HAP-1 (cell line): Measurements from ENCODE around the gene TTF2.
A peak's percentile ranks its signal among the peaks of the same experiment; 100 is the strongest.

ENCODE experiments used
- DNase-seq, 2 experiments: peaks; one replicate each; pipeline ENCODE4 v3.0.0-alpha.2; 2016 to 2020; ENCODE audit warnings: low spot score in 2 of 2
- H3K27me3 ChIP-seq: fragments of 250-450 bp; sonication (Bioruptor Pico); 2 replicates; pipeline ENCODE4 v1.5.1; 2020; ENCODE audit warnings: low read depth, mild to moderate bottlenecking, moderate library complexity
- H3K36me3 ChIP-seq: fragments of 250-450 bp; sonication (Bioruptor Pico); replicated peaks from 2 replicates; pipeline ENCODE4 v1.5.1; 2020; ENCODE audit warnings: mild to moderate bottlenecking
- H3K4me1 ChIP-seq: fragments of 250-450 bp; sonication (Bioruptor Pico); 2 replicates; pipeline ENCODE4 v1.5.1; 2020; ENCODE audit warnings: mild to moderate bottlenecking
- H3K4me3 ChIP-seq: fragments of 250-450 bp; sonication (Bioruptor Pico); 2 replicates; pipeline ENCODE4 v1.5.1; 2020; ENCODE audit warnings: mild to moderate bottlenecking, moderate library complexity
- H3K9me3 ChIP-seq: fragments of 250-450 bp; sonication (Bioruptor Pico); 2 replicates; pipeline ENCODE4 v1.5.1; 2020; ENCODE audit warnings: mild to moderate bottlenecking, moderate library complexity
- in situ Hi-C: fragments of 300-500 bp; cut with MboI; formaldehyde crosslinking; loops from 3 replicates; pipeline ENCODE4 v1.14.3; 2020; ENCODE audit warnings: low sequenced_read_pairs, inconsistent platforms, mixed read lengths

Gene TTF2

DNA sequence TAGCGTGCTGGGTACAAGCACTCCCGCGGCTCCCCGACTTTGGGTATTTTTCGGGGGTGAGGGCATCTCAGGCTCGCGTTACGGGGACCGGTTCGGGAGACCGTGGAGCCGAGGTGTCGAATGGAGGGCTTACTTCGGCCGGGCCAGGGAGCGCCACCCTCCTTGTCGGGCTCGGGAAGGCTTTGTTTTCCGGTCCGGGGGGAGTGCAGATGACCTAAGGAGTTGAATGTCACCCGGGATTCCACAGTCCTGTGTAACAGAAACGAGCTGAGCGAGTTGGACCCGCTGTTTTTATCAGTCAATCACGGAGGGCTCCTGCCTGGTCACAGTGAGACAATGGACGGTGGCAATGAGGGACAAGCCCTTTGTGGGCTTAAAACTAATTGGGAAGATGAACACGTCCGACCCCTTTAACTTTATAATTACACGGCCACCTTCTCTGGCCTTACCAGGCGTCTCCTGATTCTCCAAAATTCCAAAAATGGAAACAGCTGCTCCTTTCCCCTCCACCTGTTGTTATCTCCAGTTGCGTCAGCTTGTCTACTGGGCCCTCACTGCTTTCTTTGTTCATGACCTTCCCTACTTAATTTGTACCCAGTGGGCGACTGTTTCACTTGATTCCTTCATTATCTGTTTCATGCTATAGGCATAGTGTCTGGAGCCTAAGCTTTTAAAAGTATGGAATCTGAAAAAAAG, 62.4 kb downstream of the TTF2 start:
- Histone ChIP-seq H3K36me3 (no peaks in the 10 kb centered on the region), H3K4me3 (peak overlapping the region; percentile 49), H3K27me3 (peaks cover 20% of the 10 kb centered on the region), H3K9me3 (no peaks in the 10 kb centered on the region), H3K4me1 (peaks cover 5% of the 10 kb centered on the region)
- no peak for DNase-seq
- in situ Hi-C loops: no loop called here

DNA sequence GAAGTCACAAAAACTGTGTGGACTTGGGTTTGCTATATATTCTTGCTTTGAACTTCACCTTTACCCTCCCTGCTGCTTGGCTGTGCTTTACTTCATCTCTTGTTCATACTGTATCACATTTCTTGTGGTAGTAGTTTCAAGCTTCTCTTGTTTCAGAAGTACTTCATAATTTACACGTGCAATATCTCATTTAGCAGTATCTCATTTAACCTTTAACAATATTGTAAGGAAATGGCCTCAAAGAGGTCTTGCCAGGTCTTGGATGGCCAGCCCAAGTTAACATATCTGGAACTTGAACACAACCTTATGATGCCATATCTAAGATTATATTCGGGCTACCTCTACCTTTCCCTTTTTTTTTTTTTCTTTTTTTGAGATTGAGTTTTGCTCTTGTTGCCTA, 63.1 kb downstream of the TTF2 start:
- H3K36me3 ChIP-seq: no peaks in the 10 kb centered on the region
- H3K4me3 ChIP-seq: no peak overlapping the region
- no peaks in the 10 kb centered on the region for H3K9me3 ChIP-seq
- in situ Hi-C loops: no loop called here
- peaks cover 20% of the 10 kb centered on the region for H3K27me3 ChIP-seq
- H3K4me1 ChIP-seq: peaks cover 5% of the 10 kb centered on the region
- DNase-seq: no peak

DNA sequence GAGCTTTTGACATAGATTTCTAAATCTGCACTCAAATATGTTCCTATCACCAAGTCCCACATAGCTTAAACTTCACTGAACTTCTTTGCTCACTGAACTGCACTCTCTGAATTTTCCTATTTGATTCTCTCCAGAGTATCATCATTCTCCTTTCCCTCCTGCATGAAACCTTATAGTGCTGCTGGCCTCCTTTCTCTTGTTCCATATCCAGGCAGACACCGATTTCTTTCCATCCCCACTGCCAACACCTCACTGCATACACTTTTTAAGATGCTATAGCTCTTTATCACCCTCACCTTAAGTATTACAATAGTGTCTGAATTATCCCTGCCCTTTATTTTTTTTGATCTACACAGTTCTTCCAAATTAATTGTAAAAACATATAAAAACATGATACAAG, 64.5 kb downstream of the TTF2 start:
- no peak overlapping the region for H3K4me3 ChIP-seq
- H3K27me3 ChIP-seq: peaks cover 20% of the 10 kb centered on the region
- no peaks in the 10 kb centered on the region for H3K36me3 ChIP-seq
- in situ Hi-C loops: no loop called here
- H3K9me3 ChIP-seq: no peaks in the 10 kb centered on the region
- no peak for DNase-seq
- H3K4me1 ChIP-seq: peaks cover 5% of the 10 kb centered on the region

DNA sequence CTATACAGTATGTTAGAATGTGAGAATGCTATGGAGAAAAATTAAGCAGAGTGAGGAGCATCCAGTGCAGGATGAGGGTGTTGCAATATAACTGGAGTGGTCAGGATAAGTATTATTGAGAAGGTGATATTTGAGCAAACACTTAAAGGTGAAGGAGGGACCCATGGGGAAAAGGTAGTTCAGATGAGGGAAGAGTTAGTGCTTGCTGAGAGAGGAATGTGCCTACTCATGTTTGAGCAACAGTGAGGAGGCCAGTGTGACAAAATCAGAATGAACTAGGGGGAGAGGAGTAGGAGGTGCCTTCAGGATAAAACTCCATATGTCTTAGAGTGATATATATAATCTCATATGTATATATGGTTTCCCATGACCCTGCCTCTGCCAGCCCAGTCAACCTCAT, 67.7 kb downstream of the TTF2 start:
- in situ Hi-C loops: no loop called here
- H3K9me3 ChIP-seq: no peaks in the 10 kb centered on the region
- no peaks in the 10 kb centered on the region for H3K4me1 ChIP-seq
- H3K36me3 ChIP-seq: no peaks in the 10 kb centered on the region
- DNase-seq: no peak
- H3K27me3 ChIP-seq: peaks cover 20% of the 10 kb centered on the region
- H3K4me3 ChIP-seq: no peak overlapping the region

DNA sequence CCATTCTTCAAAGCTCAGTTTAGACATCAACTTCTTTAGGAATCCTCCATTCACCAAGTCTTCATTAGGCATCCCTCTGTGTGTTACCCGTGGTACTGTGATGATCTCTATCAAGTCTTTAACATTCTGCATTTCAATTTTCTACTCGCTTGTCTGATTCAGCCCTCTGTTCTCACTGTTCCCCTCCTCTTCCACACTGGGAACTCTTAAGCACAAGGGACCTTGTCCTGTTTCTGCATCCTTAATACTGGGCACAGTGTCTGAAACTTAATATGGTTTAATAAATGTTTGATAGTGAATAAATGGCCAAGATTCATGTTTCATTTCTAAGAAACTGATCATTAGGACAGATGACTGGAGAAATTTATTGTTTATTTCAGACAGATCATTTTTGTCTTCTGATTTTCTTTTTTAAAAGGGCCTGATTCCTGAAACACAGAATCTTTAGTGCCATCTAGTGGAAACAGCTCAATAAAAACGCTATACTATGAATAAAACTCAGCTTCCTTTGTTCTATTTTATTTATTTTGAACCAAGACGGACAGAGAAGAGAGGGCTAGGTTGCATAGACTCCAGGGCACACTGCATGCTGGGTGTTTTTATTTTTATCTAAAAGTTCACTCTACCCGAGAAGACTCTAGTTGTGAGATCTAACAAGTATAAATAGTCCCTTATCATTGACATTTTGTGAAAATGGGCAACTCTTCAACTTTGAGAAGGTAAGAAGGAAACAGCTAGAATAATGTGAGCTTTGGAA, 68.4 kb downstream of the TTF2 start:
- H3K9me3 ChIP-seq: no peaks in the 10 kb centered on the region
- no peak overlapping the region for H3K4me3 ChIP-seq
- H3K4me1 ChIP-seq: no peaks in the 10 kb centered on the region
- H3K36me3 ChIP-seq: no peaks in the 10 kb centered on the region
- DNase-seq: peak in 1 of 2 experiments; percentile 65
- peaks cover 20% of the 10 kb centered on the region for H3K27me3 ChIP-seq
- in situ Hi-C loops: no loop called here

DNA sequence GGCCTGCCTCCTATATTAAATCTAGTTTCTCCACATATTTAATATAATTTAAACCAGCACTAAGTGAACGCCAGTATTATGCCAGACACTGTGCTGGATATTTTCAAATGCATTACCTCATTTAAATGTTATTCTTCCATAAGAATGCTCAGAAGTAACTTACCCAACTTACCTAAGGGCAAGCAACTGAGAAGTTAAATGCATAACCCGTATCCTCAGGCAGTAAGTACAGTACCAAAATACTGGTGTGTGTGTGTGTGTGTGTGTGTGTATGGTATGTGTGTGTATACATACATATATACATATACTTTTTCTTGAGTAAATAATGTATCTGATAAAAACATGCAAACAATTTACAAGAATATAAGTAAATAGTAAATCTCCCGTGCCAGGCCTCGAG, 70.4 kb downstream of the TTF2 start:
- Histone ChIP-seq H3K4me1 (no peaks in the 10 kb centered on the region), H3K4me3 (no peak overlapping the region), H3K36me3 (no peaks in the 10 kb centered on the region), H3K27me3 (peaks cover 7% of the 10 kb centered on the region; the same call in 1 of the 2 replicates), H3K9me3 (no peaks in the 10 kb centered on the region)
- in situ Hi-C loops: no loop called here
- DNase-seq: no peak

DNA sequence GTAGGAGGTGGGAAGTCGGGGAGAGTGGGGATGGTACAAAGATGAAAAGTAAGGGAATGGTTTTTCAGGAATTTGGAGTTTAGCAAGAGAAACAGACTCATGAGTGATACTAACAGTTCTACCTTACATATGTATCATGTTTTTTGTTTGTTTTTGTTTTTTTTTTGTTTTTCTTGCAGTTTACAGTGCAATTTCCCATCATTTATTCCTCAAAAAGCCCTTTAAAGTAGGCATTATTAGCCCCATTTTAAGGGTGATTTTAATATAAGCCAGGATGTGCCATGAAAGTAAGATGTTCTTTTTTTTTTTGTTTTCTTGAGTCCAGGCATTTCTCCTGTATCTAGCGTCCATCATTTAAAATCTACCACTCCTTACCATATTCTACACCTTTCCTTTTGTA, 75.2 kb downstream of the TTF2 start:
- in situ Hi-C loops: no loop called here
- DNase-seq: no peak
- Histone ChIP-seq H3K9me3 (no peaks in the 10 kb centered on the region), H3K27me3 (no peaks in the 10 kb centered on the region), H3K36me3 (no peaks in the 10 kb centered on the region), H3K4me1 (no peaks in the 10 kb centered on the region; the same call in 1 of the 2 replicates), H3K4me3 (no peak overlapping the region)

DNA sequence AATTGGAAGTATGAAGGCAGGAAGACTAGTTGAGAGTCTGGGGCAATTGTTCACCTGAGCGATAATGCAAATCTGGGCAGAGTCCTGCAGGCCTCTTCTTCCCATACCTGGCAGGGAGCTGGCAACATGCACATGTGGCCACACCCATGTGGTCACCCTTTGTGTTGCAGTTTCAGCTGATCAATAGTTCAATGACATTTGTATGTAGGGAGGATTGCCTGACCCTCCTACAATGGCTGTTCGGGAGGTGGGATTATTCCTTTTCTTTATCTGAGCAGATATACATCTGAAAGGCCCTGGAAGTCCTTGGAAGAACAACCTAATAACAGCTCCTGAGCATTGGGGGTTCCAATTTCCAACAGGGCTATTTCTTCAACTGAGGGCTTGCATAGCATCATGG, 76.6 kb downstream of the TTF2 start:
- H3K9me3 ChIP-seq: no peaks in the 10 kb centered on the region
- H3K27me3 ChIP-seq: no peaks in the 10 kb centered on the region
- no peaks in the 10 kb centered on the region for H3K36me3 ChIP-seq
- DNase-seq: peak; percentile 24 to 28
- in situ Hi-C loops: no loop called here
- H3K4me1 ChIP-seq: no peaks in the 10 kb centered on the region; the same call in 1 of the 2 replicates
- H3K4me3 ChIP-seq: no peak overlapping the region

DNA sequence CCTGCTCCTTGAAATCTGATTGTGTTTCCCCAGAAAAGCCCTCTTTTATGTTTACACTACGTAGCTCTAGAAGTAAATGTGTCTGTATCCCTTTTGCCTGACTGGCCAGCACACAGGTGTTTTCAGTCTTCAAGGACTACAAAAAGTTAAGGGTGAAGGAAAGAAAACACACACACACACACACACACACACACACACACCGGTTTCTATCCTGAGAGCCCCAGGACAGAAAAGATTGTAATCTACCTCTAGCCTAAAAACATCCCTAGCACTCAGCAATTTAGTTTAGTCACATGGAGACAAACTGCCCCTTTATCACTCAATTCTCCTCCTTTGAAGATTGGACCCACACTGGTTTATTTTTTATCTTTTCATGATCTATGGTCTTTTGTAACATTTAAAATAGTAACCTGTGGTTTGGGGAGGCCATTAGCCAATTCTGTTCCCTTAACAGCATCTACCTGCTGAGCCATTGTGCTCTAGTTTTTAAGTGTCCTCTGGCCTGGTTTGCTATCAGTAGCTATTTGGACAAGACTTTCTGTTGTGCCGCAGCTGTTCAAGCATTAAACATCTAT, 77.2 kb downstream of the TTF2 start:
- Histone ChIP-seq H3K36me3 (no peaks in the 10 kb centered on the region), H3K4me1 (no peaks in the 10 kb centered on the region; the same call in 1 of the 2 replicates), H3K4me3 (no peak overlapping the region), H3K27me3 (no peaks in the 10 kb centered on the region), H3K9me3 (no peaks in the 10 kb centered on the region)
- in situ Hi-C loops: no loop called here
- no peak for DNase-seq

DNA sequence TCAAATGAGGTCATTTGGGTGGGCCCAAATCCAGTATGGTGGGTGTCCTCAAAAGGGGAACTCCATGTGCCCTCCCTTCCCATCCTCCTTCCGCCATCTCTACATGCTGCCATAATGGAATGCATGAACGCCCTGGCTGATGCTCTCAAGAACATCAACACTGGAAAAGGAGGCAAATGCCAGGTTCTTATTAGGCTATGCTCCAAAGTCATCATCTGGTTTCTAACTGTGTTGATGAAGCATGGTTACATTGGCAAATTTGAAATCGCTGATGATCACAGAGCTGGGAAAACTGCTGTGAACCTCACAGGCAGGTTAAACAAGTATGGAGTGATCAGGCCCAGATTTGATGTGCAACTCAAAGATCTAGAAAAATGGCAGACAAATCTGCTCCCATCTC, 78.0 kb downstream of the TTF2 start:
- in situ Hi-C loops: no loop called here
- Histone ChIP-seq H3K4me3 (no peak overlapping the region), H3K9me3 (no peaks in the 10 kb centered on the region), H3K27me3 (no peaks in the 10 kb centered on the region), H3K36me3 (no peaks in the 10 kb centered on the region), H3K4me1 (no peaks in the 10 kb centered on the region; the same call in 1 of the 2 replicates)
- no peak for DNase-seq

DNA sequence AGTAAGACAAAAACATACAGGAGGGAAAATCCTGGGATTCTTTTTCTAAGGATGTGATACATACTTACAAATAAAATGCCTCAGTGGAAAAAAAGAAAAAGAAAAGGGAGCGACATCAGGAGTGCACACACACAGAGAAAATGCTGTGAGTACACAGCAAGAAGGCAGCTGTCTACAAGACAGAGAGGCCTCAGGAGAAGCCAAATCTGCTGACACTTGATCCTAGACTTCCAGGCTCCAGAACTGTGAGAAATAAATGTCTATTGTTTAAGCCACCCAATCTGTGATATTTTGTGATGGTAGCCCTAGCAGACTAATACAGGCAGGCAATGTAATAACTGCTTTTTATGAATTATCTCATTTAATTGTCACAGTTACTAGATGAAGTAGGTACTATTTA, 78.4 kb downstream of the TTF2 start:
- Histone ChIP-seq H3K27me3 (no peaks in the 10 kb centered on the region), H3K4me1 (no peaks in the 10 kb centered on the region; the same call in 1 of the 2 replicates), H3K4me3 (no peak overlapping the region), H3K36me3 (no peaks in the 10 kb centered on the region), H3K9me3 (no peaks in the 10 kb centered on the region)
- in situ Hi-C loops: no loop called here
- DNase-seq: no peak

DNA sequence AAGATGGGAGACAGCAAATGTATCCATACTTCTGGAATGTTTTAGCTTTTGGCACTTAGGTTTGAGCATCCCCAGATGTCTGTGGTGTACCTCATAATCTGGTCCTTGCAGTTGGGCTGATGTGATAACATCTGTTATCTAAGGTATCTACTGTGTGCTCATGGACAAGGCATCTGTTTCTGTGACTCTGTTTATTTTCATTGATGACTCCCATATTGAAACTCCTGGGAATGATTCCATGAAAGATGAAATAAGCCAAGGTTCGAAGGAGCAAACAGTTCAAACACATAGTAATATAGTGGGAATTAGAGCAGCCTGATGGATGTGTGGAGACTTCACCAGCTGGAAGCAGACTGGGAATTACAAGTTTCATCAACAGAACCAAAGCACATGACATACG, 82.1 kb downstream of the TTF2 start:
- no peak for DNase-seq
- H3K4me1 ChIP-seq: peaks cover 11% of the 10 kb centered on the region
- in situ Hi-C loops: no loop called here
- no peaks in the 10 kb centered on the region for H3K27me3 ChIP-seq
- H3K36me3 ChIP-seq: no peaks in the 10 kb centered on the region
- no peaks in the 10 kb centered on the region for H3K9me3 ChIP-seq
- no peak overlapping the region for H3K4me3 ChIP-seq

DNA sequence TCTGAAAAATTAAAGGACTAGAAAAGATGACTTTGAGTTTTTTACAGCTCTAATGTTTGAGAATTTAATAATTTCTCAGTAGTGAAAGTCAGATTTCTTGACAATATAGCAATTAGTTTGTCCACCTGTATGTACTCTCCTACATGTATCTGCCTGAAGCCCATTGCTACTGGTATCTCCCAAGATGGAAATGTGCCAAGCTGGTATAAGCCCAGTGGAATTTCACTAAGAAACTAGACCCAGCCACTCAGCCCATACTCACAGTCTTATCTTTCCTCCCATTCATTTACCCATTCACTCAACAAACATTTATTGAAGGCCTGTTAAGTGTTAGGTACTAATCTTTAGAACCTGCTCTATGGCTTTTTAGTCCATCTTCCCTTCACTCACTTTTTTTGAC, 83.0 kb downstream of the TTF2 start:
- no peaks in the 10 kb centered on the region for H3K27me3 ChIP-seq
- no peaks in the 10 kb centered on the region for H3K36me3 ChIP-seq
- H3K4me1 ChIP-seq: peaks cover 13% of the 10 kb centered on the region
- no peaks in the 10 kb centered on the region for H3K9me3 ChIP-seq
- DNase-seq: no peak
- in situ Hi-C loops: no loop called here
- H3K4me3 ChIP-seq: no peak overlapping the region

DNA sequence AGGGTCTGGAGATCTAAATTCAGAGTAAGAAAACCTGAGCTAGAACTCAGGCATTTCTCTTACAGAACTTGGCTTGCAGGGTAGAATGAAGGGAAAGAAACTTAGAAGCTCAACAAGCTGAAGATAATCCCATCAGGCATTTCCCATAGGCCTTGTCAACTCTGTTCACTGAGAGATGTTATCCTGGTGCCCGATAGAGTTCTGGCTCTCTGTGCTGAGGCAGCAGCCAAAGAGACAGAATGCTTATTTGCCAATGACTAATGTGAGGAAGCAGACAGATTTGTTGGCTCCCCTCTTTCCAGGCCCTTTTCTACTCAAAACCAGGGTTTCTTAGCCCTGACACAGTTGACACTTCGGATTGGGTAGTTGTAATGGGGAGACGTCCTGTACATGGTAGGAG, 83.7 kb downstream of the TTF2 start:
- no peak for DNase-seq
- Histone ChIP-seq H3K4me3 (no peak overlapping the region), H3K9me3 (no peaks in the 10 kb centered on the region), H3K4me1 (peaks cover 13% of the 10 kb centered on the region), H3K27me3 (no peaks in the 10 kb centered on the region), H3K36me3 (no peaks in the 10 kb centered on the region)
- in situ Hi-C loops: no loop called here
